H1 (cell line): Measurements from ENCODE around the gene NHS. TPM values are rescaled to one million over a fixed set of nuclear protein-coding genes. Genes with fewer than 3 reads are reported as not detected.

ENCODE experiments used
- ASH2L ChIP-seq: fragments of 200-600, 300-600 bp; sonication (generic); IDR thresholded peaks from one replicate; pipeline ENCODE4 v1.7.1; 2017; ENCODE audit warnings: low read length
- CHD7 ChIP-seq: fragments of 300-600 bp; sonication (generic); IDR thresholded peaks from 2 replicates; pipeline ENCODE4 v1.7.1; 2012; ENCODE audit warnings: low read length, moderate library complexity, mild to moderate bottlenecking, inconsistent platforms; ENCODE audit not compliant: insufficient replicate concordance
- MAX ChIP-seq: IDR thresholded peaks from 2 replicates; pipeline ENCODE4 v1.6.1; 2012; ENCODE audit warnings: inconsistent platforms
- SUZ12 ChIP-seq: fragments of 200-600 bp; sonication (generic); IDR thresholded peaks from 2 replicates; pipeline ENCODE4 v1.6.1; 2012; ENCODE audit warnings: mild to moderate bottlenecking, inconsistent platforms, low read length, moderate library complexity, mixed read lengths
- polyA plus RNA-seq, 7 experiments: library from polyadenylated mRNA; depleted of rRNA in 3 of 7; stranded (reverse) in 5 of 7; unstranded in 2 of 7; fragments of >200 nt in 5 of 7; fragments of 200-250 nt in 2 of 7; gene quantifications; 1 replicate in 5 of 7; 2 replicates in 1 of 7; 4 replicates in 1 of 7; pipeline versions ENCODE4 v1.2.1 to v1.2.3, GENCODE V29; 2011 to 2013; ENCODE audit warnings: missing spikeins in 2 of 7, mixed read lengths in 2 of 7
- total RNA-seq: library from RNA; stranded (reverse); fragmentation: NEBNext Ultra II Directional; extraction: Animal tissue kit (Norgen Biotek cat#: 25700); gene quantifications from 2 replicates; pipeline ENCODE4 v1.2.1, GENCODE V29; 2021

Gene NHS
- total and polyA plus RNA-seq, 2 of the 8 experiments (the other 6 are each of a cell fraction or from before 2014, with no cell fraction given) = 2.2 to 6.7 TPM

DNA sequence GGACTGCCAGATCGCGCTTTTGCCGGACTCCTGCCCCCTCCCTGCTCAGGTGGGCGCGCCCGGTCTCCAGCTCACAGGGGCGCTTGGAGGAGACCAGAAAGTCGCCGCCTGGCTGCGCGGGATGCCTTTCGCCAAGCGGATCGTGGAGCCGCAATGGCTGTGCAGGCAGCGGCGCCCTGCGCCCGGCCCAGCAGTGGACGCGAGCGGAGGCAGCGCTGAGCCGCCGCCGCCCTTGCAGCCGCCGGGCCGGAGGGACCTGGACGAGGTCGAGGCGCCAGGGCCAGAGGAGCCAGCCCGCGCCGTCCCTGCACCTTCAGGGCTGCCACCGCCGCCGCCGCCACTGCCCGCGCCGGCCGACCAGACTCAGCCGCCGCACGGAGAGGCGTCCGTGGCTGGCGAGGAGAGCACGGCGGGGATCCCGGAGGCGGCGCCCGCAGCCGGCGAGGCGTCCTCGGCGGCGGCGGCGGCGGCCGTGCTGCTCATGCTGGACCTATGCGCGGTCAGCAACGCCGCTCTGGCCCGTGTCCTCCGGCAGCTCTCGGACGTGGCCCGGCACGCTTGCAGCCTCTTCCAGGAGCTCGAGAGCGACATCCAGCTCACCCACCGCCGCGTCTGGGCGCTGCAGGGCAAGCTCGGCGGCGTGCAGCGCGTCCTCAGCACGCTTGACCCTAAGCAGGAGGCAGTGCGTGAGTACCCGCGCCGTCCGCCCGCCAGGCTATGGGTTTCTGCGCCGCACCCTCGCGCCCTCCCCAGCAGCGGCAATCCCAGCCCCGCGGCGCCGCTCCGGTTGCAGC, 834 bp downstream of the NHS start (continued):
- TF ChIP-seq CHD7 (no peak), SUZ12 (peak; percentile 18; the same call in 1 of the 2 replicates), ASH2L (no peak), MAX (0 out of 2 replicates have a peak, but pooled peaks have one; percentile 10)
